T-helper 17 cell (primary cell): Measurements from ENCODE around the gene DNAJC7. TPM values are rescaled to one million over a fixed set of nuclear protein-coding genes. Genes with fewer than 3 reads are reported as not detected.
A peak's percentile ranks its signal among the peaks of the same experiment; 100 is the strongest.
"Not testable (repeated sequence)": the region's sequence is repeated elsewhere in the genome, so short reads cannot be mapped to it uniquely, and the experiment has no call there.

ENCODE experiments used
- ATAC-seq: fragments of 150-1000 bp; cut with Tn5 transposase; 2 replicates; pipeline ENCODE4 v1.10.0; 2021; ENCODE audit warnings: mild to moderate bottlenecking, moderate library complexity
- DNase-seq, 3 donors: peaks; one replicate each; pipeline versions ENCODE4 v3.0.0 to v3.0.0-alpha.2; 2020 to 2021
- H3K9me3 ChIP-seq: one replicate; pipeline ENCODE4 v1.7.0; 2013; ENCODE audit warnings: low read length, mild to moderate bottlenecking; ENCODE audit not compliant: control insufficient read depth, poor library complexity, severe bottlenecking
- H3K27ac Mint-ChIP-seq: one replicate; pipeline ENCODE4 v1.8.0; 2022; ENCODE audit warnings: mild to moderate bottlenecking, moderate library complexity, mixed read lengths
- H3K27me3 Mint-ChIP-seq: one replicate; pipeline ENCODE4 v1.8.0; 2022; ENCODE audit warnings: mixed read lengths
- H3K36me3 Mint-ChIP-seq: one replicate; pipeline ENCODE4 v1.8.0; 2022; ENCODE audit warnings: low read depth, mixed read lengths
- H3K4me1 Mint-ChIP-seq: one replicate; pipeline ENCODE4 v1.8.0; 2022; ENCODE audit warnings: mild to moderate bottlenecking, mixed read lengths
- H3K4me3 Mint-ChIP-seq: one replicate; pipeline ENCODE4 v1.8.0; 2022; ENCODE audit warnings: mild to moderate bottlenecking, moderate library complexity, mixed read lengths
- total RNA-seq, 4 donors: library from RNA in 2 of 4; stranded (reverse) in 2 of 4; gene quantifications; one replicate each; pipeline ENCODE4 v1.2.3 and lab custom pipeline; 2022 to 2026

Gene DNAJC7
- total RNA-seq, 2 donors from 2014 or later = 113 to 124 TPM

- DNase-seq (no peak), ATAC-seq (no peak)
Observed at GRCh38 chr17:42017866-42018200, 594 bp upstream of the DNAJC7 start.

GRCh38 chr17:42016411-42016831 is 818 bp downstream of the DNAJC7 start:
- no peak for DNase-seq
- H3K27me3 Mint-ChIP-seq = no peaks in the 10 kb centered on the region
- H3K4me1 Mint-ChIP-seq = peaks cover 46% of the 10 kb centered on the region
- no peaks in the 10 kb centered on the region for H3K9me3 ChIP-seq
- peak overlapping the region; percentile 99 for H3K27ac Mint-ChIP-seq
- H3K4me3 Mint-ChIP-seq = peak overlapping the region; percentile 98
- peaks cover 3% of the 10 kb centered on the region for H3K36me3 Mint-ChIP-seq
- no peak for ATAC-seq

More at GRCh38 chr17:42017866-42018200, 594 bp upstream of the DNAJC7 start:
- peak overlapping the region; percentile 98 for H3K4me3 Mint-ChIP-seq
- H3K27ac Mint-ChIP-seq = peak overlapping the region; percentile 99
- no peaks in the 10 kb centered on the region for H3K9me3 ChIP-seq
- H3K36me3 Mint-ChIP-seq = peaks cover 7% of the 10 kb centered on the region
- no peaks in the 10 kb centered on the region for H3K27me3 Mint-ChIP-seq
- H3K4me1 Mint-ChIP-seq = peaks cover 44% of the 10 kb centered on the region

DNA sequence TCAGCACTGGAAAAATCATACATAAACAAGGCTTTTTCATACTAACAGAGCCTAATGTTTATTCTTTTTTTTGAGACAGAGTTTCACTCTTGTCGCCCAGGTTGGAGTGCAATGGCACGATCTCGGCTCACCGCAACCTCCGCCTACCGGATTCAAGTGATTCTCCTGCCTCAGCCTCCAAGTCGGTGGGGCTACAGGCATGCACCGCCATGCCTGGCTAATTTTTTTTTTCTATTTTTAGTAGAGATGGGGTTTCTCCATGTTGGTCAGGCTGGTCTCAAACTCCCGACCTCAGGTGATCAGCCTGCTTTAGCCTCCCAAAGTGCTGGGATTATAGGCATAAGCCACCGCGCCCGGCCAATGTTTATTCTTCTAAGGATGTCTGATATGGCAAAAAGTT is 3.5 kb downstream of the DNAJC7 start:
- Mint-ChIP-seq H3K27ac (peak overlapping the region; percentile 6), H3K4me1 (peaks cover 44% of the 10 kb centered on the region)
- H3K9me3 ChIP-seq, H3K27me3 Mint-ChIP-seq, H3K4me3 Mint-ChIP-seq, H3K36me3 Mint-ChIP-seq, DNase-seq, ATAC-seq: not testable (repeated sequence)

GRCh38 chr17:42012363-42012762 is 4.9 kb downstream of the DNAJC7 start:
- not testable (repeated sequence) for H3K9me3 ChIP-seq, DNase-seq, H3K36me3 Mint-ChIP-seq, ATAC-seq, H3K27me3 Mint-ChIP-seq
- Mint-ChIP-seq H3K4me1 (peaks cover 40% of the 10 kb centered on the region), H3K27ac (peak overlapping the region; percentile 32), H3K4me3 (peak overlapping the region; percentile 53)

- Mint-ChIP-seq H3K27ac (peak overlapping the region; percentile 32), H3K36me3 (no peaks in the 10 kb centered on the region), H3K4me1 (peaks cover 37% of the 10 kb centered on the region), H3K27me3 (no peaks in the 10 kb centered on the region), H3K4me3 (no peak overlapping the region)
- DNase-seq = no peak
- H3K9me3 ChIP-seq = no peaks in the 10 kb centered on the region
- no peak for ATAC-seq
Observed at GRCh38 chr17:42010898-42011516, 6.2 kb downstream of the DNAJC7 start.

DNA sequence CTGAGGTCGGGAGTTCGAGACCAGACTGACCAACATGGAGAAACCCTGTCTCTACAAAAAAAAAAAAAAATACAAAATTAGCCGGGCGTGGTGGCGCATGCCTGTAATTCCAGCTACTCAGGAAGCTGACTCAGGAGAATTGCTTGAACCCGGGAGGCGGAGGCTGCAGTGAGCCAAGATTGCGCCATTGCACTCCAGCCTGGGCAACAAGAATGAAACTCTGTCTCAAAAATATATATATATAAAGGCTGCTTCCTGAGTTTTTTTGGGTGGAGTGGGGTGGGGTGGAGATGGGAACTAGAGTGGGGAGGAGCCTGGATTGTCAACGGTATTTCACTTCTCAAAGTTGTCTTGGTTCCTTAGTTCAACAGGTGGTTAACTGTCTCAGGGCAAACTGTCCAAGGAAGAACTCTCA is 7.0 kb downstream of the DNAJC7 start:
- peak overlapping the region; percentile 29 for H3K27ac Mint-ChIP-seq
- not testable (repeated sequence) for DNase-seq, H3K4me3 Mint-ChIP-seq, ATAC-seq, H3K36me3 Mint-ChIP-seq, H3K27me3 Mint-ChIP-seq, H3K9me3 ChIP-seq
- H3K4me1 Mint-ChIP-seq = peaks cover 37% of the 10 kb centered on the region

DNA sequence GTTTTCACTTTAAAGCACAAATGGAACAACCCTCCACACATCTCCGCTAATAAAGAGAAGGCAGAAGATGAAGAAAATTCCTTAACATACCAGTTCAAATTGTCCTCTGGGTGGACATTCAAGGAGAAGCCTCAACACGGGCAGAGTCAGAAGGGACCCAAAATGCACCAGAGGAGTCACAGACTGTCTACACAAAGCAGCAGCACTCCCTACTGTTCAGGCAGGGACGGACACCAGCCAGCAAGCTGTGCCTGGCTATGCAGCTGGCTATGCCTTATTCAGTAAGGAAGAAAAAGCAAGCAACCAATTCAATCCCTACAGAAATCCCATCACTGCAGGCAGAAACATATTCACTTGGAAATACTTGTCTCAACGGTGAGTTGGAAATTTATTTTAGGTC is 8.1 kb downstream of the DNAJC7 start:
- H3K4me3 Mint-ChIP-seq = no peak overlapping the region
- peaks cover 36% of the 10 kb centered on the region for H3K4me1 Mint-ChIP-seq
- H3K27me3 Mint-ChIP-seq = no peaks in the 10 kb centered on the region
- H3K9me3 ChIP-seq = no peaks in the 10 kb centered on the region
- H3K36me3 Mint-ChIP-seq = no peaks in the 10 kb centered on the region
- ATAC-seq (no peak), DNase-seq (no peak)
- H3K27ac Mint-ChIP-seq = peak overlapping the region; percentile 63

DNA sequence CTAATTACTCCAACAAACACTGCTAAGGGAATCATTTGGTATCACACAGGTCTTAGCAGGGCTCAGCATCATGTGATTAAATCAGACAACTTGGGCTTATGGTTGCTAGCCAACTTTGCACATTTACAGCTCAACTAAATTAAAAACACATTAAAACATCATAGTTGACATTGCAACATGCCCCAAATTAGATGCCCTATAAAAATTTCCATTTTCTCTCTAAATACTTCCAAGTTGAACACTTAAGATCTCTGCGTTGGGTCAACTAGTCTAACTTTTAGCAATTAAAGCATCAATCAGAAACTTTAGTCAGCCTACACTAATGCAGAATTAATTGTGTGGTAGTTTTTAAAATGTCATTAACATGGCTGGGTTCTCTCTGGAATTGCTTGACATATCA is 12.1 kb downstream of the DNAJC7 start:
- no peaks in the 10 kb centered on the region for H3K9me3 ChIP-seq
- Mint-ChIP-seq H3K27me3 (no peaks in the 10 kb centered on the region), H3K4me3 (no peak overlapping the region), H3K36me3 (no peaks in the 10 kb centered on the region), H3K27ac (no peak overlapping the region), H3K4me1 (peaks cover 21% of the 10 kb centered on the region)
- DNase-seq (no peak), ATAC-seq (no peak)

GRCh38 chr17:42002792-42003301 is 14.4 kb downstream of the DNAJC7 start:
- Mint-ChIP-seq H3K27me3 (no peaks in the 10 kb centered on the region), H3K36me3 (no peaks in the 10 kb centered on the region), H3K27ac (peak overlapping the region; percentile 32), H3K4me1 (peaks cover 15% of the 10 kb centered on the region), H3K4me3 (no peak overlapping the region)
- ATAC-seq (no peak), DNase-seq (no peak)
- H3K9me3 ChIP-seq = no peaks in the 10 kb centered on the region

- H3K27me3 Mint-ChIP-seq = no peaks in the 10 kb centered on the region
Observed at GRCh38 chr17:42002175-42002791, 15.0 kb downstream of the DNAJC7 start.

DNA sequence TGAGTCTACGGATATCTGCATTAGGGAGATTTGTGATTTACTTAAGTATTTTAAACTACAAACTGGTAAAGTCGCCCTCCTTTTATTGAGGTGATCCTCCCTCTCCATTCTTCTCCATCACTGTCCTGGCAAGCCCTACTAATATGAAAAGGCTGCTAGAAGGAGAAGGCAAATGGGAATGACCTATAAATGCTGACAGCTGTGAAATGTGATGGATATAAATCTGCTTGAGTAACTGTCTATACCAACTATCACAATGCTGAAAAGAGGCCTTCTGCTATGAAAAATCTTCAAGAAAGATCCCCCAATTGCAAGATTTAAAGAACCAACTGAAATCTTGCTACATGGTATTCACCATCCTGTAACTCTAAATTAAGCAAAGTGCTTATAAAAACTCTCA is 15.5 kb downstream of the DNAJC7 start:
- no peaks in the 10 kb centered on the region for H3K27me3 Mint-ChIP-seq
- H3K27ac Mint-ChIP-seq = no peak overlapping the region
- DNase-seq = no peak
- no peaks in the 10 kb centered on the region for H3K9me3 ChIP-seq
- ATAC-seq = no peak
- peaks cover 13% of the 10 kb centered on the region for H3K4me1 Mint-ChIP-seq
- H3K4me3 Mint-ChIP-seq = no peak overlapping the region
- peaks cover 2% of the 10 kb centered on the region for H3K36me3 Mint-ChIP-seq

More at GRCh38 chr17:42002175-42002791, 15.0 kb downstream of the DNAJC7 start:
- ATAC-seq = no peak
- peaks cover 15% of the 10 kb centered on the region for H3K4me1 Mint-ChIP-seq
- DNase-seq = no peak
- no peak overlapping the region for H3K27ac Mint-ChIP-seq
- H3K36me3 Mint-ChIP-seq = no peaks in the 10 kb centered on the region
- H3K9me3 ChIP-seq = no peaks in the 10 kb centered on the region
- H3K4me3 Mint-ChIP-seq = no peak overlapping the region

GRCh38 chr17:42000413-42001133 is 16.7 kb downstream of the DNAJC7 start:
- Mint-ChIP-seq H3K27ac (no peak overlapping the region), H3K36me3 (peaks cover 2% of the 10 kb centered on the region), H3K27me3 (no peaks in the 10 kb centered on the region), H3K4me3 (no peak overlapping the region), H3K4me1 (peaks cover 15% of the 10 kb centered on the region)
- ATAC-seq (no peak), DNase-seq (no peak)
- H3K9me3 ChIP-seq = no peaks in the 10 kb centered on the region

- H3K27ac Mint-ChIP-seq = no peak overlapping the region
- no peak for DNase-seq
- H3K36me3 Mint-ChIP-seq = peaks cover 2% of the 10 kb centered on the region
- ATAC-seq = no peak
- no peaks in the 10 kb centered on the region for H3K9me3 ChIP-seq
- no peaks in the 10 kb centered on the region for H3K27me3 Mint-ChIP-seq
- H3K4me1 Mint-ChIP-seq = peaks cover 10% of the 10 kb centered on the region
- no peak overlapping the region for H3K4me3 Mint-ChIP-seq
Observed at GRCh38 chr17:41998497-41998896, 18.7 kb downstream of the DNAJC7 start.
